H1 (cell line): ENCODE data around the gene C20orf96.

Experiments used
- CTCF ChIP-seq, 3 experiments: IDR thresholded peaks; 1 replicate in 2 of 3; 2 replicates in 1 of 3; pipeline versions ENCODE4 v1.5.1 to v1.6.1; 2011; ENCODE audit warnings: low read length in 3 of 3, mild to moderate bottlenecking in 3 of 3, inconsistent platforms in 2 of 3, low read depth in 1 of 3, moderate library complexity in 1 of 3; ENCODE audit not compliant: insufficient read depth in 1 of 3; ENCODE audit errors: control extremely low read depth in 1 of 3
- RFX5 ChIP-seq: IDR thresholded peaks from 2 replicates; pipeline ENCODE4 v1.6.1; 2011; ENCODE audit warnings: low read depth, low read length, improper control_type of control experiment, borderline replicate concordance
- RXRA ChIP-seq: IDR thresholded peaks from 2 replicates; pipeline ENCODE4 v1.6.1; 2011; ENCODE audit warnings: low read depth, mild to moderate bottlenecking, low read length, moderate library complexity; ENCODE audit not compliant: insufficient read depth
- TAF7 ChIP-seq: optimal IDR thresholded peaks from 2 replicates; pipeline ENCODE3; 2011; ENCODE audit warnings: low read depth, mild to moderate bottlenecking, inconsistent platforms, low read length, moderate library complexity, borderline replicate concordance

DNA sequence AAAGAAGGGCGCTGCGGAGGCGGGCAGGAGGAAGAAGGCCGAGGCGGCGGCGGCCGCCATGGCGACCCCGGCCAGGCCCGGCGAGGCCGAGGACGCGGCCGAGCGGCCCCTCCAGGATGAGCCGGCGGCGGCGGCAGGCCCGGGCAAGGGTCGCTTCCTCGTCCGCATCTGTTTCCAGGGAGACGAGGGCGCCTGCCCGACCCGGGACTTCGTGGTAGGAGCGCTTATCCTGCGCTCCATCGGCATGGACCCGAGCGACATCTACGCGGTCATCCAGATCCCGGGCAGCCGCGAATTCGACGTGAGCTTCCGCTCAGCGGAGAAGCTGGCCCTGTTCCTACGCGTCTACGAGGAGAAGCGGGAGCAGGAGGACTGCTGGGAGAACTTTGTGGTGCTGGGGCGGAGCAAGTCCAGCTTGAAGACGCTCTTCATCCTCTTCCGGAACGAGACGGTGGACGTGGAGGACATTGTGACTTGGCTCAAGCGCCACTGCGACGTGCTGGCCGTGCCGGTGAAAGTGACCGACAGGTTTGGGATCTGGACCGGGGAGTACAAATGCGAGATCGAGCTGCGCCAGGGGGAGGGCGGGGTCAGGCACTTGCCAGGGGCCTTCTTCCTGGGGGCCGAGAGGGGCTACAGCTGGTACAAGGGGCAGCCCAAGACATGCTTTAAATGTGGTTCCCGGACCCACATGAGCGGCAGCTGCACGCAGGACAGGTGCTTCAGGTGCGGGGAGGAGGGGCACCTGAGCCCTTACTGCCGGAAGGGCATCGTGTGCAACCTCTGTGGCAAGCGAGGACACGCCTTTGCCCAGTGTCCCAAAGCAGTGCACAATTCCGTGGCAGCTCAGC lies 7.6 kb upstream of the C20orf96 start:
- TF ChIP-seq RFX5 (no peak), CTCF (IDR thresholded peaks at IDR 0.05; ENCODE audit: control extremely low read depth in 1 of 3, insufficient read depth in 1 of 3, low read depth in 1 of 3, low read length in 3 of 3) (no peak), TAF7 (no peak), RXRA (no peak)
